T-cell (primary cell): ENCODE data around the gene LRG1. TPM values are rescaled to one million over a fixed set of nuclear protein-coding genes. Genes with fewer than 3 reads are reported as not detected.

ENCODE experiments used
- ATAC-seq, 4 experiments: fragments of 200-7000 bp in 3 of 4; fragments of 150-1000 bp in 1 of 4; cut with Tn5 transposase; replicated peaks in 1 of 4; 1 replicate in 3 of 4; 2 replicates in 1 of 4; pipeline ENCODE4 v1.10.0; 2021; ENCODE audit warnings: moderate library complexity in 3 of 4, mild to moderate bottlenecking in 2 of 4, moderate number of reproducible peaks in 1 of 4
- CTCF ChIA-PET, 2 donors: fragments of 300-600 bp; sonication (Branson Sonifier 250); formaldehyde crosslinking; loops; one replicate each; lab custom pipeline; 2022; ENCODE audit warnings: antibody characterized with exemption in 2 of 2; lab: Charles Lee
- POLR2A ChIA-PET, 2 donors: fragments of 300-600 bp; sonication (Branson Sonifier 250); formaldehyde crosslinking; loops; one replicate each; lab custom pipeline; 2022; ENCODE audit warnings: antibody characterized with exemption in 2 of 2; lab: Charles Lee
- DNase-seq, 35 experiments: peaks; one replicate each; pipeline versions ENCODE4 v3.0.0 to v3.0.0-alpha.2; 2013 to 2023
- H3K27ac ChIP-seq: one replicate; pipeline ENCODE4 v1.5.1; 2013; ENCODE audit warnings: low read length
- H3K27me3 ChIP-seq, 2 experiments: replicated peaks in 1 of 2; 1 replicate in 1 of 2; 2 replicates in 1 of 2; pipeline versions ENCODE4 v1.6.1 to v1.7.0; 2013; ENCODE audit warnings: low read length in 1 of 2, mixed read lengths in 1 of 2; ENCODE audit not compliant: control insufficient read depth in 2 of 2, insufficient read depth in 2 of 2; ENCODE audit errors: extremely low read depth in 1 of 2
- H3K36me3 ChIP-seq, 2 donors: 1 replicate in 1 of 2; 2 replicates in 1 of 2; pipeline versions ENCODE4 v1.6.1 to v1.7.0; 2013; ENCODE audit warnings: low read length in 1 of 2; ENCODE audit not compliant: control insufficient read depth in 2 of 2, insufficient read depth in 1 of 2; ENCODE audit errors: extremely low read depth in 1 of 2
- H3K4me1 ChIP-seq, 2 experiments: 1 replicate in 1 of 2; 2 replicates in 1 of 2; pipeline versions ENCODE4 v1.6.1 to v1.7.0; 2013; ENCODE audit warnings: low read length in 2 of 2, mixed read lengths in 1 of 2; ENCODE audit not compliant: insufficient read depth in 2 of 2, control insufficient read depth in 1 of 2; ENCODE audit errors: extremely low read depth in 1 of 2
- H3K4me3 ChIP-seq, 2 donors: 1 replicate in 1 of 2; 2 replicates in 1 of 2; pipeline versions ENCODE4 v1.5.1 to v1.7.0; 2013; ENCODE audit warnings: mild to moderate bottlenecking in 2 of 2, low read length in 1 of 2, moderate library complexity in 1 of 2; ENCODE audit not compliant: control insufficient read depth in 1 of 2; ENCODE audit errors: extremely low read depth in 1 of 2
- H3K9me3 ChIP-seq: 2 replicates; pipeline ENCODE4 v1.7.0; 2013
- H3K27ac Mint-ChIP-seq, 2 donors: one replicate each; pipeline ENCODE4 v1.8.0; 2020 to 2021; ENCODE audit warnings: mild to moderate bottlenecking in 2 of 2, mixed read lengths in 2 of 2
- H3K27me3 Mint-ChIP-seq, 2 donors: one replicate each; pipeline ENCODE4 v1.8.0; 2021 to 2022; ENCODE audit warnings: mixed read lengths in 2 of 2
- H3K36me3 Mint-ChIP-seq: one replicate; pipeline ENCODE4 v1.8.0; 2021; ENCODE audit warnings: mixed read lengths
- H3K4me1 Mint-ChIP-seq, 3 donors: one replicate each; pipeline ENCODE4 v1.8.0; 2020 to 2022; ENCODE audit warnings: mixed read lengths in 3 of 3, mild to moderate bottlenecking in 1 of 3
- H3K4me3 Mint-ChIP-seq, 3 donors: one replicate each; pipeline ENCODE4 v1.8.0; 2020 to 2022; ENCODE audit warnings: mild to moderate bottlenecking in 3 of 3, mixed read lengths in 3 of 3, moderate library complexity in 3 of 3
- H3K9me3 Mint-ChIP-seq, 3 donors: one replicate each; pipeline ENCODE4 v1.8.0; 2020 to 2022; ENCODE audit warnings: mixed read lengths in 3 of 3
- WGBS: methylation state at CpG from one replicate; pipeline ENCODE4 v1.1.5; 2013; ENCODE audit warnings: missing lambda C conversion rate; ENCODE audit not compliant: insufficient coverage; 5-methylcytosine and 5-hydroxymethylcytosine counted together
- total RNA-seq, 35 experiments: library from RNA in 6 of 35; stranded (reverse) in 6 of 35; fragments of 120-200 nt in 1 of 35; gene quantifications; one replicate each; pipeline versions ENCODE4 v1.2.1 to v1.2.4 and lab custom pipeline; 2013 to 2026

LRG1 gene
- total RNA-seq, 5 donors from 2014 or later (not counting 1 experiment from before 2014, with no cell fraction given) = 0.13 to 0.32 (median 0.19) TPM; not detected in 2

DNA sequence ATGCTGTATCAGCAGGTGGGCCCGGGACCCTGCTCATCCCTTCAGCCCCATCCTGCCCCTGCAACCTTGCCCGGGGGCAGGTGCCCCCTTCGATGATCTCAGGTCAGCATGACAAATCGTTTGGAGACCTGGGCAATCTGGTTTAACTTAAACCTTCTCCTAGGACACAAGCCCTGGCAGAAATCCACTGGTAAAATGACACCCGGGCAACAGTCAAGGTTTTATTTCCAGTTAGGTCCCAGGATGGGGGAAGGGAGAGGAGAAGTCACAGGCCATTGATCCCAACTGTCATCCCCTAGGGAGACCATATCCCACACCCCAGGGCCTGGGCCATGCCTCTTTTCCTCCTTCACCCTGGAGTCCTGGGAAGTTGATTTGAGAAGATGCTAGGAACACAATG, 3.0 kb downstream of the LRG1 start:
- no peaks in the 10 kb centered on the region for H3K9me3 Mint-ChIP-seq

GRCh38 chr19:4534836-4535658, 4.8 kb downstream of the LRG1 start, which contains the start of gene PLIN5:
Gene PLIN5 (minus strand): TSS chr19:4535224. CDS start chr19:4534074, 1,150 bp downstream.
- no peak within 1 kb of the TSS for H3K27ac ChIP-seq
- H3K4me1 ChIP-seq = peaks cover 0 to 15% of the 10 kb centered on the region in 2 experiments
- no peak within 1 kb of the TSS for H3K4me3 ChIP-seq
- H3K36me3 Mint-ChIP-seq = no peaks in the 10 kb centered on the region
- H3K36me3 ChIP-seq = no peaks in the 10 kb centered on the region
- DNase-seq = peak in 28 of 35 experiments; percentile 13 to 51 (median 34)
- peaks cover 3 to 62% of the 10 kb centered on the region in 2 experiments for H3K27me3 ChIP-seq
- H3K4me1 Mint-ChIP-seq = peaks cover 4 to 11% (median 5%) of the 10 kb centered on the region in 3 donors
- no peaks in the 10 kb centered on the region for H3K9me3 Mint-ChIP-seq
- WGBS = 23% methylated on average over 39 of the region's 49 CpGs
- peak; percentile 48 to 76 (median 62) for ATAC-seq
- no peaks in the 10 kb centered on the region for H3K9me3 ChIP-seq
- peaks cover 3 to 31% of the 10 kb centered on the region in 2 donors for H3K27me3 Mint-ChIP-seq
- ChIA-PET CTCF (no interaction called here), POLR2A (interaction anchor here in 1 of 2 donors (0.6 kb wide), 1 partner anchor 64 kb away, joined by 3 read pairs; no protein-coding TSS in a partner anchor)
- peak within 1 kb of the TSS in 1 of 2 donors; percentile 52 for H3K27ac Mint-ChIP-seq
- peak within 1 kb of the TSS in 2 of 3 donors; percentile 21 to 28 for H3K4me3 Mint-ChIP-seq

More for the DNA sequence above, 3.0 kb downstream of the LRG1 start:
- Histone ChIP-seq H3K9me3 (no peaks in the 10 kb centered on the region), H3K4me1 (peaks cover 0 to 17% of the 10 kb centered on the region in 2 experiments), H3K27me3 (peaks cover 2 to 67% of the 10 kb centered on the region in 2 experiments), H3K27ac (no peak overlapping the region), H3K36me3 (no peaks in the 10 kb centered on the region), H3K4me3 (no peak overlapping the region)
- ChIA-PET POLR2A (no interaction called here), CTCF (no interaction called here)
- Mint-ChIP-seq H3K4me3 (no peak overlapping the region), H3K27ac (no peak overlapping the region), H3K27me3 (peaks cover 3 to 32% of the 10 kb centered on the region in 2 donors), H3K36me3 (no peaks in the 10 kb centered on the region), H3K4me1 (peaks cover 5 to 13% (median 8%) of the 10 kb centered on the region in 3 donors)
- DNase-seq (no peak), ATAC-seq (no peak)
- WGBS = 81% methylated on average over 4 of the region's 5 CpGs

DNA sequence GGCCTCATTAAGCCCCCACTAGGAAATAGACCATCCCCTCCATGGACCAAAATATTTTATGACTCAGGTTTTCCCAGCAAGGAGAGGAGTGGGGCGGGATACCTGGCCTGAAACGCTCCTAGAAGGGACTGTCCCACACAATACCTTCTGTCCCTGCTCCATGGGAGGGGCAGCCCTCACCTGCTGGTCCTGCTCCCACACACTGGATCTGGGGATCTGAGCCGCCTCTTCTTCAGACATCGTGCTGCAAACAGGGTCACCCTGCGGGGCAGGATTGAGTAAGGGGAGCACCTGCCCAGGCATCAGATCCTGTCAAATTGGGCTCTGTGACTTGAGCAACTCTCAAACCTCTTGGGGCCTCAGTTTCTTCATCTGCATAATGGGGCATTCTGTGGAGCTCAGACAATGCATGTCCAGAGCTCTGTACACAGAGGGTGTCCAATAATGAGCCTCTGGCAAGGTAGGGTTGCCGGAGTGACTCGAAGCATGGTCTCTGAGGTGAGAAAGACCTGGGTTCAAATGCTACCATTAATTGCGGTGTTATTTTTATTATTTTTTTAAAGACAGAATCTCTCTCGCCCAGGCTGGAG, 5.9 kb downstream of the LRG1 start:
- Mint-ChIP-seq H3K4me1 (peaks cover 4 to 7% (median 5%) of the 10 kb centered on the region in 3 donors), H3K9me3 (no peaks in the 10 kb centered on the region), H3K36me3 (no peaks in the 10 kb centered on the region), H3K27ac (peak overlapping the region in 1 of 2 donors; percentile 28), H3K27me3 (peaks cover 0 to 22% of the 10 kb centered on the region in 2 donors), H3K4me3 (no peak overlapping the region)
- ATAC-seq (no peak), DNase-seq (no peak)
- H3K4me3 ChIP-seq = no peak overlapping the region
- H3K36me3 ChIP-seq = no peaks in the 10 kb centered on the region
- H3K9me3 ChIP-seq = no peaks in the 10 kb centered on the region
- peaks cover 3 to 53% of the 10 kb centered on the region in 2 experiments for H3K27me3 ChIP-seq
- ChIA-PET CTCF (no interaction called here), POLR2A (no interaction called here)
- 87% methylated on average over 7 of the region's 9 CpGs for WGBS
- H3K27ac ChIP-seq = no peak overlapping the region
- peaks cover 0 to 11% of the 10 kb centered on the region in 2 experiments for H3K4me1 ChIP-seq

GRCh38 chr19:4533334-4533733, 6.5 kb downstream of the LRG1 start:
- Histone ChIP-seq H3K36me3 (no peaks in the 10 kb centered on the region), H3K27me3 (peaks cover 3 to 50% of the 10 kb centered on the region in 2 experiments), H3K4me3 (no peak overlapping the region), H3K27ac (no peak overlapping the region), H3K4me1 (peaks cover 0 to 11% of the 10 kb centered on the region in 2 experiments), H3K9me3 (no peaks in the 10 kb centered on the region)
- Mint-ChIP-seq H3K27ac (no peak overlapping the region), H3K36me3 (no peaks in the 10 kb centered on the region), H3K9me3 (no peaks in the 10 kb centered on the region), H3K27me3 (peaks cover 0 to 19% of the 10 kb centered on the region in 2 donors), H3K4me1 (peaks cover 4 to 7% (median 5%) of the 10 kb centered on the region in 3 donors), H3K4me3 (no peak overlapping the region)
- DNase-seq (no peak), ATAC-seq (no peak)
- WGBS = 87% methylated on average over 7 of the region's 9 CpGs
- ChIA-PET CTCF (no interaction called here), POLR2A (no interaction called here)

- H3K27ac Mint-ChIP-seq = no peak overlapping the region
- H3K27me3 Mint-ChIP-seq = peaks cover 0 to 9% of the 10 kb centered on the region in 2 donors
- H3K4me3 Mint-ChIP-seq = no peak overlapping the region
- no peak overlapping the region for H3K4me3 ChIP-seq
- ChIA-PET POLR2A (no interaction called here), CTCF (no interaction called here)
- no peak overlapping the region for H3K27ac ChIP-seq
- no peaks in the 10 kb centered on the region for H3K36me3 ChIP-seq
- no peaks in the 10 kb centered on the region for H3K9me3 Mint-ChIP-seq
- H3K27me3 ChIP-seq = peaks cover 2 to 36% of the 10 kb centered on the region in 2 experiments
- DNase-seq (no peak), ATAC-seq (no peak)
- H3K4me1 ChIP-seq = peaks cover 0 to 11% of the 10 kb centered on the region in 2 experiments
- H3K9me3 ChIP-seq = no peaks in the 10 kb centered on the region
- H3K4me1 Mint-ChIP-seq = peaks cover 4 to 7% (median 5%) of the 10 kb centered on the region in 3 donors
- H3K36me3 Mint-ChIP-seq = no peaks in the 10 kb centered on the region
- 69% methylated on average over 18 of the region's 28 CpGs for WGBS
Observed at GRCh38 chr19:4531562-4532165, 8.2 kb downstream of the LRG1 start.

- ChIA-PET CTCF (interaction anchor here (0.7 kb wide), 2 partner anchors 500 to 1768 kb away, joined by 3 to 5 read pairs; no protein-coding TSS in a partner anchor), POLR2A (no interaction called here)
- no peaks in the 10 kb centered on the region for H3K36me3 Mint-ChIP-seq
- Histone ChIP-seq H3K9me3 (no peaks in the 10 kb centered on the region), H3K4me1 (peaks cover 0 to 4% of the 10 kb centered on the region in 2 experiments), H3K27ac (no peak overlapping the region), H3K4me3 (no peak overlapping the region), H3K36me3 (no peaks in the 10 kb centered on the region), H3K27me3 (peaks cover 2 to 21% of the 10 kb centered on the region in 2 experiments)
- peaks cover 0 to 5% (median 2%) of the 10 kb centered on the region in 3 donors for H3K4me1 Mint-ChIP-seq
- H3K9me3 Mint-ChIP-seq = no peaks in the 10 kb centered on the region
- no peak overlapping the region for H3K27ac Mint-ChIP-seq
- ATAC-seq (no peak), DNase-seq (no peak)
- WGBS = 79% methylated on average over 10 of the region's 14 CpGs
- H3K27me3 Mint-ChIP-seq = peaks cover 0 to 2% of the 10 kb centered on the region in 2 donors
- H3K4me3 Mint-ChIP-seq = no peak overlapping the region
Observed at GRCh38 chr19:4529924-4530522, 9.8 kb downstream of the LRG1 start.
